Endothelial cell of umbilical vein (primary cell): Measurements from ENCODE around the gene NSUN4. TPM values are rescaled to one million over a fixed set of nuclear protein-coding genes. Genes with fewer than 3 reads are reported as not detected.
"Not testable (repeated sequence)": the region's sequence is repeated elsewhere in the genome, so short reads cannot be mapped to it uniquely, and the experiment has no call there.

ENCODE experiments used
- BruUV-seq: library from RNA; stranded (reverse); fragments of 400-500 nt; replicated peaks from 2 replicates; lab custom pipeline; 2021; lab: Mats Ljungman, UMichigan
- CTCF ChIA-PET: fragments of 300-600, 350-600 bp; sonication (Branson Sonifier 250); formaldehyde crosslinking; loops from one replicate; lab custom pipeline; 2021; ENCODE audit warnings: antibody characterized with exemption, inconsistent platforms; lab: Charles Lee
- POLR2A ChIA-PET: fragments of 300-600, 350-600 bp; sonication (Branson Sonifier 250); formaldehyde crosslinking; loops from one replicate; lab custom pipeline; 2021; ENCODE audit warnings: antibody characterized with exemption, inconsistent platforms; lab: Charles Lee
- DNase-seq: peaks from one replicate; pipeline ENCODE4 v3.0.0-alpha.2; 2011; ENCODE audit warnings: low read depth, low spot score
- FAIRE-seq: peaks from 2 replicates; lab custom pipeline; 2011; peaks lifted over from hg19 to GRCh38; lab: Jason Lieb, UNC
- H2AFZ ChIP-seq: 2 replicates; pipeline ENCODE4 v1.6.0; 2012; ENCODE audit warnings: low read depth, low read length, control low read depth, inconsistent platforms
- H3K27ac ChIP-seq: 2 replicates; pipeline ENCODE4 v1.5.1; 2011; ENCODE audit warnings: low read depth, mild to moderate bottlenecking, control low read depth, low read length, moderate library complexity; ENCODE audit not compliant: insufficient read depth
- H3K27me3 ChIP-seq, 2 experiments: 2 replicates each; pipeline versions ENCODE4 v1.6.0 to v1.6.1; 2011; ENCODE audit warnings: low read length in 2 of 2, mixed read lengths in 1 of 2; ENCODE audit not compliant: control insufficient read depth in 2 of 2, insufficient read depth in 2 of 2
- H3K36me3 ChIP-seq, 2 experiments: 2 replicates in 1 of 2; 3 replicates in 1 of 2; pipeline ENCODE4 v1.5.1; 2011; ENCODE audit warnings: low read length in 2 of 2, mild to moderate bottlenecking in 1 of 2, moderate library complexity in 1 of 2; ENCODE audit not compliant: control insufficient read depth in 2 of 2, insufficient read depth in 2 of 2; ENCODE audit errors: extremely low read depth in 1 of 2
- H3K4me1 ChIP-seq: 3 replicates; pipeline ENCODE4 v1.5.1; 2011; ENCODE audit warnings: mild to moderate bottlenecking, low read length; ENCODE audit not compliant: control insufficient read depth, insufficient read depth; ENCODE audit errors: extremely low read depth
- H3K4me2 ChIP-seq: 2 replicates; pipeline ENCODE4 v1.6.1; 2011; ENCODE audit warnings: low read length, control low read depth, mixed read lengths; ENCODE audit not compliant: insufficient read depth
- H3K4me3 ChIP-seq, 3 experiments: fragments of 200-600 bp in 1 of 3; sonication (generic), shearing (Covaris generic) in 1 of 3; replicated peaks in 1 of 3; 2 replicates each; pipeline ENCODE4 v1.5.1; 2011 to 2016; ENCODE audit warnings: control low read depth in 3 of 3, low read length in 3 of 3, mild to moderate bottlenecking in 2 of 3, inconsistent platforms in 1 of 3, low read depth in 1 of 3, moderate library complexity in 1 of 3; ENCODE audit not compliant: insufficient read depth in 1 of 3
- H3K79me2 ChIP-seq: 2 replicates; pipeline ENCODE4 v1.6.0; 2012; ENCODE audit warnings: low read length, inconsistent platforms; ENCODE audit not compliant: control insufficient read depth, insufficient read depth
- H3K9ac ChIP-seq: replicated peaks from 2 replicates; pipeline ENCODE3; 2011; ENCODE audit warnings: low read length, control low read depth; ENCODE audit not compliant: insufficient read depth; ENCODE audit errors: extremely low read depth
- H3K9me1 ChIP-seq: replicated peaks from 3 replicates; pipeline ENCODE4 v1.6.0; 2011; ENCODE audit warnings: mild to moderate bottlenecking, low read length; ENCODE audit not compliant: control insufficient read depth, insufficient read depth; ENCODE audit errors: extremely low read depth
- H3K9me3 ChIP-seq: replicated peaks from 2 replicates; pipeline ENCODE4 v1.5.1; 2012; ENCODE audit warnings: low read length, inconsistent platforms; ENCODE audit not compliant: control insufficient read depth, insufficient read depth
- H4K20me1 ChIP-seq: replicated peaks from 2 replicates; pipeline ENCODE3; 2011; ENCODE audit warnings: mild to moderate bottlenecking, low read length; ENCODE audit not compliant: control insufficient read depth, insufficient read depth; ENCODE audit errors: extremely low read depth
- CTCF ChIP-seq, 2 donors: IDR thresholded peaks; 1 replicate in 1 of 2; 2 replicates in 1 of 2; pipeline ENCODE4 v1.5.1; 2011; ENCODE audit warnings: low read length in 2 of 2, mild to moderate bottlenecking in 2 of 2, moderate library complexity in 2 of 2, control low read depth in 1 of 2, inconsistent platforms in 1 of 2, low read depth in 1 of 2; ENCODE audit not compliant: insufficient read depth in 1 of 2; ENCODE audit errors: extremely low read depth in 1 of 2
- EZH2 ChIP-seq: IDR thresholded peaks from 2 replicates; pipeline ENCODE4 v1.6.1; 2012; ENCODE audit warnings: borderline replicate concordance, low read depth, mild to moderate bottlenecking, moderate library complexity, low read length, inconsistent platforms; ENCODE audit not compliant: severe bottlenecking
- FOS ChIP-seq: IDR thresholded peaks from 2 replicates; pipeline ENCODE4 v1.6.1; 2011; ENCODE audit warnings: mild to moderate bottlenecking, low read length, moderate library complexity, borderline replicate concordance; ENCODE audit not compliant: insufficient read depth
- GATA2 ChIP-seq: IDR thresholded peaks from 2 replicates; pipeline ENCODE4 v1.7.0; 2011; ENCODE audit warnings: low read depth, mild to moderate bottlenecking, moderate library complexity, mixed read lengths, low read length; ENCODE audit not compliant: insufficient read length, insufficient read depth
- JUN ChIP-seq: IDR thresholded peaks from 2 replicates; pipeline ENCODE4 v1.6.1; 2011; ENCODE audit warnings: borderline replicate concordance, low read depth; ENCODE audit not compliant: insufficient read length, insufficient read depth
- MAX ChIP-seq: IDR thresholded peaks from 2 replicates; pipeline ENCODE4 v1.6.1; 2011; ENCODE audit not compliant: insufficient read depth, insufficient read length
- MYC ChIP-seq: IDR thresholded peaks from one replicate; pipeline ENCODE4 v1.6.1; 2011; ENCODE audit warnings: mild to moderate bottlenecking, low read depth, low read length
- POLR2A ChIP-seq: IDR thresholded peaks from 2 replicates; pipeline ENCODE4 v1.6.1; 2012; ENCODE audit warnings: low read depth, mild to moderate bottlenecking, control low read depth, low read length
- POLR2AphosphoS5 ChIP-seq: IDR thresholded peaks from 2 replicates; pipeline ENCODE4 v1.6.1; 2012; ENCODE audit warnings: low read depth, mild to moderate bottlenecking, control low read depth, low read length, moderate library complexity; ENCODE audit not compliant: insufficient read depth
- dilution Hi-C: fragments of 300-500 bp; cut with MboI; formaldehyde crosslinking; loops from one replicate; pipeline ENCODE4 v1.15.0; 2019; ENCODE audit warnings: low sequenced_read_pairs; ENCODE audit not compliant: extremely low pct_ligation_motif_present
- intact Hi-C: fragments of 100-400 bp; cut with micrococcal nuclease; formaldehyde crosslinking; loops from one replicate; pipeline ENCODE4 v1.10.0; 2022
- polyA plus RNA-seq, 4 experiments: library from polyadenylated mRNA; depleted of rRNA in 3 of 4; stranded (reverse) in 3 of 4; unstranded in 1 of 4; fragments of >200 nt; gene quantifications; 2 replicates each; pipeline versions ENCODE4 v1.2.1 to v1.2.3, GENCODE V29; 2011 to 2012; ENCODE audit warnings: missing spikeins in 1 of 4
- total RNA-seq: library from RNA; stranded (reverse); gene quantifications from 2 replicates; pipeline ENCODE4 v1.2.3, GENCODE V29; 2021

The NSUN4 gene
- total and polyA plus RNA-seq, 2 donors (not counting 3 experiments of a cell fraction or from before 2014, with no cell fraction given), result 21.6 to 23.4 TPM

GRCh38 chr1:46364612-46365011 lies 24.0 kb downstream of the NSUN4 start:
- no peaks in the 10 kb centered on the region for H3K4me1 ChIP-seq
- TF ChIP-seq POLR2A, result no peak
- no peak for TF ChIP-seq FOS
- no peak for TF ChIP-seq MAX
- no peak for TF ChIP-seq GATA2
- TF ChIP-seq CTCF (IDR thresholded peaks at IDR 0.05; ENCODE audit: extremely low read depth in 1 of 2, insufficient read depth in 1 of 2, low read depth in 1 of 2, low read length in 2 of 2), result no peak
- TF ChIP-seq EZH2, result no peak
- TF ChIP-seq MYC, result no peak
- TF ChIP-seq POLR2AphosphoS5, result no peak
- TF ChIP-seq JUN, result no peak
- no peaks in the 10 kb centered on the region for H3K27me3 ChIP-seq
- H3K36me3 ChIP-seq, result peaks cover 19 to 28% of the 10 kb centered on the region in 2 experiments
- H3K27ac ChIP-seq, result no peak overlapping the region
- BruUV-seq, result no TSS peak
- no peak overlapping the region for H2AFZ ChIP-seq
- no peaks in the 10 kb centered on the region for H3K79me2 ChIP-seq
- ChIA-PET CTCF (no interaction called here), POLR2A (no interaction called here)
- no peaks in the 10 kb centered on the region for H3K9me1 ChIP-seq
- no peak overlapping the region for H3K4me3 ChIP-seq
- H3K4me2 ChIP-seq, result no peak overlapping the region
- H4K20me1 ChIP-seq, result no peaks in the 10 kb centered on the region
- no peaks in the 10 kb centered on the region for H3K9me3 ChIP-seq
- FAIRE-seq (no peak), DNase-seq (no peak)
- no peak overlapping the region for H3K9ac ChIP-seq
- dilution Hi-C loops, result no loop called here
- intact Hi-C loops, result no loop called here

- dilution Hi-C loops, CTCF ChIA-PET, H3K9me1 ChIP-seq, H3K4me2 ChIP-seq, H3K9me3 ChIP-seq, H3K9ac ChIP-seq, H3K4me1 ChIP-seq, intact Hi-C loops, DNase-seq, H3K4me3 ChIP-seq, FAIRE-seq, H3K79me2 ChIP-seq, H4K20me1 ChIP-seq, H3K27me3 ChIP-seq, POLR2A ChIA-PET, BruUV-seq, H3K27ac ChIP-seq, H2AFZ ChIP-seq: not testable (repeated sequence)
- H3K36me3 ChIP-seq, result peaks cover 19 to 24% of the 10 kb centered on the region in 2 experiments
Observed at GRCh38 chr1:46365796-46366195, 25.2 kb downstream of the NSUN4 start.
